ENCODE data around the gene MEX3B. TPM values are rescaled to one million over a fixed set of nuclear protein-coding genes. Genes with fewer than 3 reads are reported as not detected.

Gene MEX3B
- total RNA-seq, 1 experiment from 2014 or later = not detected

GRCh38 chr15:82080774-82081173 lies 35.0 kb upstream of the MEX3B start:
- peaks cover 93% of the 10 kb centered on the region for H3K27me3 ChIP-seq (ENCODE audit: insufficient read depth, low read depth)
- H3K4me3 ChIP-seq = no peak overlapping the region
- H3K9me2 ChIP-seq (ENCODE audit: insufficient read depth) = no peaks in the 10 kb centered on the region
- H3K4me1 ChIP-seq (replicated peaks; ENCODE audit: insufficient read depth) = no peaks in the 10 kb centered on the region
- H3K79me2 ChIP-seq (ENCODE audit: low read depth) = no peaks in the 10 kb centered on the region
- H3K4me2 ChIP-seq = no peak overlapping the region
- H2AFZ ChIP-seq = no peak overlapping the region
- BruUV-seq (replicated peaks) = no TSS peak
- intact Hi-C loops (cut with micrococcal nuclease; ENCODE audit: unreplicated experiment) = no loop called here
- ChIA-PET POLR2A (ENCODE audit: unreplicated experiment) (no interaction called here), CTCF (no interaction called here)
- H3F3A ChIP-seq (ENCODE audit: insufficient read depth, low read depth) = no peaks in the 10 kb centered on the region
- H3K36me3 ChIP-seq (ENCODE audit: low read depth) = no peaks in the 10 kb centered on the region
- DNase-seq = no peak
- H4K20me1 ChIP-seq (ENCODE audit: insufficient read depth) = no peaks in the 10 kb centered on the region
- H3K9me3 ChIP-seq (ENCODE audit: insufficient read depth, low read depth) = no peaks in the 10 kb centered on the region
- H3K27ac ChIP-seq = no peak overlapping the region
- no peak for TF ChIP-seq EZH2 (IDR thresholded peaks at IDR 0.05; ENCODE audit: low read depth)
- TF ChIP-seq, protein P1, sequence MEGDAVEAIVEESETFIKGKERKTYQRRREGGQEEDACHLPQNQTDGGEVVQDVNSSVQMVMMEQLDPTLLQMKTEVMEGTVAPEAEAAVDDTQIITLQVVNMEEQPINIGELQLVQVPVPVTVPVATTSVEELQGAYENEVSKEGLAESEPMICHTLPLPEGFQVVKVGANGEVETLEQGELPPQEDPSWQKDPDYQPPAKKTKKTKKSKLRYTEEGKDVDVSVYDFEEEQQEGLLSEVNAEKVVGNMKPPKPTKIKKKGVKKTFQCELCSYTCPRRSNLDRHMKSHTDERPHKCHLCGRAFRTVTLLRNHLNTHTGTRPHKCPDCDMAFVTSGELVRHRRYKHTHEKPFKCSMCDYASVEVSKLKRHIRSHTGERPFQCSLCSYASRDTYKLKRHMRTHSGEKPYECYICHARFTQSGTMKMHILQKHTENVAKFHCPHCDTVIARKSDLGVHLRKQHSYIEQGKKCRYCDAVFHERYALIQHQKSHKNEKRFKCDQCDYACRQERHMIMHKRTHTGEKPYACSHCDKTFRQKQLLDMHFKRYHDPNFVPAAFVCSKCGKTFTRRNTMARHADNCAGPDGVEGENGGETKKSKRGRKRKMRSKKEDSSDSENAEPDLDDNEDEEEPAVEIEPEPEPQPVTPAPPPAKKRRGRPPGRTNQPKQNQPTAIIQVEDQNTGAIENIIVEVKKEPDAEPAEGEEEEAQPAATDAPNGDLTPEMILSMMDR (conservative IDR thresholded peaks at IDR 0.05) = no peak

DNA sequence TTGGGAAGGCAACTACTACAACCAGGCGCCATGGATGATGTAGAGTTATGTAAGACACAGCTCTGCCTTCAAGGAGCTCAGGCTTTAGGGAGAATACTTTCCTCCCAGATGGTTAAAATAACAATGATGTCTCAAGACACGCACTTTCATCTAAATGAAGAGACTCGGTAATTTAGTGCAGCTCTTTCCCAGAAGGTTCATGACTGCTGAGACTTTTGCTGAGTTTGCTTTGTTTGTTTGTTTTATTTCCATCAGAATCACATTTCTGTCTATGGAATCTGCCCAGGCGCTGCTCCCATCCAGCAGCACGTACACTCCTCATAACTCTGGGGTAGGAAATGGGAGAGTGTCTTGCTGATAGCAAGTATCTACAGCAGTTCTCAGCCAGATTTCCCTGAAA lies 33.9 kb upstream of the MEX3B start:
- TF ChIP-seq, protein P1 (conservative IDR thresholded peaks at IDR 0.05) = no peak
- no peak for TF ChIP-seq EZH2 (IDR thresholded peaks at IDR 0.05; ENCODE audit: low read depth)
- POLR2A ChIA-PET (ENCODE audit: unreplicated experiment) = no interaction called here
- Histone ChIP-seq H3K9me2 (ENCODE audit: insufficient read depth) (no peaks in the 10 kb centered on the region), H3K4me2 (no peak overlapping the region), H3K9me3 (ENCODE audit: insufficient read depth, low read depth) (no peaks in the 10 kb centered on the region), H3K79me2 (ENCODE audit: low read depth) (no peaks in the 10 kb centered on the region), H3F3A (ENCODE audit: insufficient read depth, low read depth) (no peaks in the 10 kb centered on the region), H3K4me1 (replicated peaks; ENCODE audit: insufficient read depth) (no peaks in the 10 kb centered on the region), H3K27me3 (ENCODE audit: insufficient read depth, low read depth) (peaks cover 86% of the 10 kb centered on the region), H3K36me3 (ENCODE audit: low read depth) (no peaks in the 10 kb centered on the region), H4K20me1 (ENCODE audit: insufficient read depth) (no peaks in the 10 kb centered on the region), H2AFZ (no peak overlapping the region), H3K27ac (no peak overlapping the region), H3K4me3 (no peak overlapping the region)
- no peak for DNase-seq
- BruUV-seq (replicated peaks) = no TSS peak
- intact Hi-C loops (cut with micrococcal nuclease; ENCODE audit: unreplicated experiment) = no loop called here
- CTCF ChIA-PET = no interaction called here

DNA sequence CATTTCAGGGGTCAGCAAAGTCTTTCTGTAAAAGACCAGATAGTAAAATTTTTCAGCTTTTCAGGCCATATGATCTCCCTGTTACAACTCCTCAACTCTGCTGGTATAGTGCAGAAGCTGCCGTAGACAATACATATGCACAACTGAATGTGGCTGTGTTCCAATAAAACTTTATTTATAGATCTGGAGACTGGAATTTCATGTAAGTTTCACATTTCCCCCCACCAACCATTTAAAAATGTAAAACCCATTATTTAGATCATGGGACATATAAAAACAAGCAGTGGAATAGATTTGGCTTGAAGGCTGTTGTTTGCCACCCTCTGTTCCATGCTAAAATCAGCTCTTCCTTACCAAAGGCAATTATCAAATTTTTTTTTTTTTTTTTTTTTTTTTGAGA lies 28.8 kb upstream of the MEX3B start:
- no peak for TF ChIP-seq EZH2 (IDR thresholded peaks at IDR 0.05; ENCODE audit: low read depth)
- TF ChIP-seq, protein P1 (conservative IDR thresholded peaks at IDR 0.05) = no peak
- Histone ChIP-seq H3K4me2 (no peak overlapping the region), H4K20me1 (ENCODE audit: insufficient read depth) (no peaks in the 10 kb centered on the region), H3K27me3 (ENCODE audit: insufficient read depth, low read depth) (peaks cover 82% of the 10 kb centered on the region), H3K27ac (no peak overlapping the region), H3K79me2 (ENCODE audit: low read depth) (no peaks in the 10 kb centered on the region), H2AFZ (no peak overlapping the region), H3K9me3 (ENCODE audit: insufficient read depth, low read depth) (no peaks in the 10 kb centered on the region), H3K4me3 (no peak overlapping the region), H3F3A (ENCODE audit: insufficient read depth, low read depth) (no peaks in the 10 kb centered on the region), H3K36me3 (ENCODE audit: low read depth) (no peaks in the 10 kb centered on the region), H3K4me1 (replicated peaks; ENCODE audit: insufficient read depth) (no peaks in the 10 kb centered on the region), H3K9me2 (ENCODE audit: insufficient read depth) (no peaks in the 10 kb centered on the region)
- intact Hi-C loops (cut with micrococcal nuclease; ENCODE audit: unreplicated experiment) = no loop called here
- DNase-seq = no peak
- BruUV-seq (replicated peaks) = no TSS peak
- CTCF ChIA-PET = no interaction called here
- POLR2A ChIA-PET (ENCODE audit: unreplicated experiment) = no interaction called here

Data from PC-9 (cell line).